Right lobe of liver (tissue), 4 donors: ENCODE data around the gene FAM241B.

Experiments
- CTCF ChIP-seq, 4 donors: fragments of 200-600 bp in 3 of 4; fragments of 450-650 bp in 1 of 4; IDR thresholded peaks; one replicate each; pipeline versions ENCODE4 v1.5.1 to v1.8.0; 2016 to 2022; ENCODE audit warnings: antibody characterized with exemption in 4 of 4, mild to moderate bottlenecking in 2 of 4
- POLR2A ChIP-seq: fragments of 450-650 bp; IDR thresholded peaks from one replicate; pipeline ENCODE4 v1.6.1; 2017; ENCODE audit warnings: antibody characterized with exemption, mild to moderate bottlenecking
- donor health status: DM: no; HTN: no; CAD: no.
- donor health status: DM: no; HTN: no; CAD: no.
- donor health status: DM: no; HTN: yes; CAD: no.

GRCh38 chr10:69616358-69616757, 13.7 kb upstream of the FAM241B start:
- TF ChIP-seq CTCF (IDR thresholded peaks at IDR 0.05) (no peak), POLR2A (no peak)
